ENCODE measurements around the gene S1PR4. TPM values are rescaled to one million over a fixed set of nuclear protein-coding genes. Genes with fewer than 3 reads are reported as not detected.

S1PR4 gene
- total RNA-seq, 1 experiment from 2014 or later = not detected

GRCh38 chr19:3145909-3146676 is 32.5 kb upstream of the S1PR4 start:
- no peaks in the 10 kb centered on the region for H3K4me1 ChIP-seq
- Mint-ChIP-seq H3K4me3 (ENCODE audit: unreplicated experiment) (no peak overlapping the region), H3K27ac (ENCODE audit: unreplicated experiment) (no peak overlapping the region), H3K4me1 (ENCODE audit: low read depth, unreplicated experiment) (no peaks in the 10 kb centered on the region), H3K36me3 (ENCODE audit: insufficient read depth, unreplicated experiment) (no peaks in the 10 kb centered on the region), H3K27me3 (ENCODE audit: insufficient read depth, unreplicated experiment) (peaks cover 7% of the 10 kb centered on the region), H3K9me3 (ENCODE audit: unreplicated experiment) (no peaks in the 10 kb centered on the region)
- BruUV-seq (replicated peaks) = no TSS peak
- H3K4me3 ChIP-seq (ENCODE audit: low read depth, low read length) = no peak overlapping the region
- no peaks in the 10 kb centered on the region for H3K36me3 ChIP-seq (ENCODE audit: control insufficient read depth, insufficient read depth, low read length)
- no peak for TF ChIP-seq CTCF (IDR thresholded peaks at IDR 0.05; ENCODE audit: insufficient read depth in 1 of 2, low read depth in 1 of 2, low read length in 1 of 2, severe bottlenecking in 1 of 2, unreplicated experiment in 1 of 2)
- H3K27me3 ChIP-seq (replicated peaks; ENCODE audit: control insufficient read depth, insufficient read depth, low read length) = no peaks in the 10 kb centered on the region
- DNase-seq = no peak
- intact Hi-C loops (cut with micrococcal nuclease; ENCODE audit: unreplicated experiment) = no loop called here
- ChIA-PET CTCF (interaction anchor here (0.6 kb wide), 1 partner anchor 17 kb away, joined by 3 read pairs; no protein-coding TSS in a partner anchor), POLR2A (no interaction called here)
- H3K9me3 ChIP-seq = no peaks in the 10 kb centered on the region

- Mint-ChIP-seq H3K4me3 (ENCODE audit: unreplicated experiment) (no peak overlapping the region), H3K36me3 (ENCODE audit: insufficient read depth, unreplicated experiment) (no peaks in the 10 kb centered on the region), H3K9me3 (ENCODE audit: unreplicated experiment) (no peaks in the 10 kb centered on the region), H3K4me1 (ENCODE audit: low read depth, unreplicated experiment) (no peaks in the 10 kb centered on the region), H3K27ac (ENCODE audit: unreplicated experiment) (no peak overlapping the region), H3K27me3 (ENCODE audit: insufficient read depth, unreplicated experiment) (peaks cover 7% of the 10 kb centered on the region)
- BruUV-seq (replicated peaks) = no TSS peak
- POLR2A ChIA-PET = no interaction called here
- no peaks in the 10 kb centered on the region for H3K4me1 ChIP-seq
- CTCF ChIA-PET = interaction anchor here (0.6 kb wide), 1 partner anchor 16 kb away, joined by 3 read pairs; no protein-coding TSS in a partner anchor
- TF ChIP-seq CTCF (IDR thresholded peaks at IDR 0.05; ENCODE audit: insufficient read depth in 1 of 2, low read depth in 1 of 2, low read length in 1 of 2, severe bottlenecking in 1 of 2, unreplicated experiment in 1 of 2) = peak; percentile 56 to 64
- no peaks in the 10 kb centered on the region for H3K36me3 ChIP-seq (ENCODE audit: control insufficient read depth, insufficient read depth, low read length)
- no peaks in the 10 kb centered on the region for H3K9me3 ChIP-seq
- intact Hi-C loops (cut with micrococcal nuclease; ENCODE audit: unreplicated experiment) = no loop called here
- H3K4me3 ChIP-seq (ENCODE audit: low read depth, low read length) = no peak overlapping the region
- peak in 1 of 2 experiments; percentile 56 for DNase-seq
- no peaks in the 10 kb centered on the region for H3K27me3 ChIP-seq (replicated peaks; ENCODE audit: control insufficient read depth, insufficient read depth, low read length)
Measured at GRCh38 chr19:3146677-3147100, 31.9 kb upstream of the S1PR4 start.

GRCh38 chr19:3148503-3148902 is 30.1 kb upstream of the S1PR4 start:
- ChIA-PET POLR2A (no interaction called here), CTCF (no interaction called here)
- H3K4me3 Mint-ChIP-seq (ENCODE audit: unreplicated experiment) = no peak overlapping the region
- intact Hi-C loops (cut with micrococcal nuclease; ENCODE audit: unreplicated experiment) = no loop called here
- no peaks in the 10 kb centered on the region for H3K36me3 ChIP-seq (ENCODE audit: control insufficient read depth, insufficient read depth, low read length)
- H3K4me3 ChIP-seq (ENCODE audit: low read depth, low read length) = no peak overlapping the region
- no peaks in the 10 kb centered on the region for H3K27me3 ChIP-seq (replicated peaks; ENCODE audit: control insufficient read depth, insufficient read depth, low read length)
- no peaks in the 10 kb centered on the region for H3K36me3 Mint-ChIP-seq (ENCODE audit: insufficient read depth, unreplicated experiment)
- peaks cover 7% of the 10 kb centered on the region for H3K27me3 Mint-ChIP-seq (ENCODE audit: insufficient read depth, unreplicated experiment)
- no peaks in the 10 kb centered on the region for H3K9me3 Mint-ChIP-seq (ENCODE audit: unreplicated experiment)
- no peak overlapping the region for H3K27ac Mint-ChIP-seq (ENCODE audit: unreplicated experiment)
- BruUV-seq (replicated peaks) = no TSS peak
- no peak for DNase-seq
- H3K9me3 ChIP-seq = no peaks in the 10 kb centered on the region
- H3K4me1 ChIP-seq = no peaks in the 10 kb centered on the region
- H3K4me1 Mint-ChIP-seq (ENCODE audit: low read depth, unreplicated experiment) = no peaks in the 10 kb centered on the region
- no peak for TF ChIP-seq CTCF (IDR thresholded peaks at IDR 0.05; ENCODE audit: insufficient read depth in 1 of 2, low read depth in 1 of 2, low read length in 1 of 2, severe bottlenecking in 1 of 2, unreplicated experiment in 1 of 2)
